ENCODE results near the gene MYBPC2. TPM values are rescaled to one million over a fixed set of nuclear protein-coding genes. Genes with fewer than 3 reads are reported as not detected.
A peak's percentile ranks its signal among the peaks of the same experiment; 100 is the strongest.

The MYBPC2 gene
- total RNA-seq, 1 donor from 2014 or later = 0.61 TPM

GRCh38 chr19:50428772-50429463 lies 3.8 kb upstream of the MYBPC2 start:
- DNase-seq = no peak
- Mint-ChIP-seq H3K4me3 (ENCODE audit: unreplicated experiment) (no peak overlapping the region), H3K27me3 (ENCODE audit: unreplicated experiment) (peaks cover 3% of the 10 kb centered on the region), H3K36me3 (ENCODE audit: unreplicated experiment) (no peaks in the 10 kb centered on the region), H3K4me1 (ENCODE audit: low read depth, unreplicated experiment) (peaks cover 5% of the 10 kb centered on the region), H3K9me3 (ENCODE audit: unreplicated experiment) (peaks cover 2% of the 10 kb centered on the region), H3K27ac (ENCODE audit: unreplicated experiment) (no peak overlapping the region)
- no peak for TF ChIP-seq CTCF (IDR thresholded peaks at IDR 0.05; ENCODE audit: partially characterized antibody, unreplicated experiment)

GRCh38 chr19:50430888-50431342 lies 1.8 kb upstream of the MYBPC2 start:
- no peak for DNase-seq
- peaks cover 3% of the 10 kb centered on the region for H3K27me3 Mint-ChIP-seq (ENCODE audit: unreplicated experiment)
- peaks cover 2% of the 10 kb centered on the region for H3K9me3 Mint-ChIP-seq (ENCODE audit: unreplicated experiment)
- H3K27ac Mint-ChIP-seq (ENCODE audit: unreplicated experiment) = peak overlapping the region; percentile 66
- H3K4me1 Mint-ChIP-seq (ENCODE audit: low read depth, unreplicated experiment) = peaks cover 10% of the 10 kb centered on the region
- peak overlapping the region; percentile 86 for H3K4me3 Mint-ChIP-seq (ENCODE audit: unreplicated experiment)
- TF ChIP-seq CTCF (IDR thresholded peaks at IDR 0.05; ENCODE audit: partially characterized antibody, unreplicated experiment) = no peak
- H3K36me3 Mint-ChIP-seq (ENCODE audit: unreplicated experiment) = no peaks in the 10 kb centered on the region

- Mint-ChIP-seq H3K36me3 (ENCODE audit: unreplicated experiment) (no peaks in the 10 kb centered on the region), H3K4me1 (ENCODE audit: low read depth, unreplicated experiment) (peaks cover 10% of the 10 kb centered on the region), H3K9me3 (ENCODE audit: unreplicated experiment) (peaks cover 5% of the 10 kb centered on the region), H3K27me3 (ENCODE audit: unreplicated experiment) (peaks cover 3% of the 10 kb centered on the region), H3K4me3 (ENCODE audit: unreplicated experiment) (peak overlapping the region; percentile 86), H3K27ac (ENCODE audit: unreplicated experiment) (peak overlapping the region; percentile 66)
- peak; percentile 92 for DNase-seq
- no peak for TF ChIP-seq CTCF (IDR thresholded peaks at IDR 0.05; ENCODE audit: partially characterized antibody, unreplicated experiment)
These were observed 1.1 kb upstream of the MYBPC2 start for GRCh38 chr19:50431343-50432220.

- peaks cover 7% of the 10 kb centered on the region for H3K27me3 Mint-ChIP-seq (ENCODE audit: unreplicated experiment)
- no peak for DNase-seq
- H3K9me3 Mint-ChIP-seq (ENCODE audit: unreplicated experiment) = peaks cover 7% of the 10 kb centered on the region
- peak overlapping the region; percentile 77 for H3K4me3 Mint-ChIP-seq (ENCODE audit: unreplicated experiment)
- no peak for TF ChIP-seq CTCF (IDR thresholded peaks at IDR 0.05; ENCODE audit: partially characterized antibody, unreplicated experiment)
- peaks cover 10% of the 10 kb centered on the region for H3K4me1 Mint-ChIP-seq (ENCODE audit: low read depth, unreplicated experiment)
- peak overlapping the region; percentile 59 for H3K27ac Mint-ChIP-seq (ENCODE audit: unreplicated experiment)
- H3K36me3 Mint-ChIP-seq (ENCODE audit: unreplicated experiment) = no peaks in the 10 kb centered on the region
These were observed 799 bp downstream of the MYBPC2 start for GRCh38 chr19:50433201-50434180.
